GM12891 (cell line): ENCODE results near the gene NRXN3.

ENCODE experiments used
- DNase-seq: peaks from one replicate; pipeline ENCODE4 v3.0.0; 2011; ENCODE audit warnings: low spot score; ENCODE audit not compliant: insufficient read length
- FAIRE-seq: peaks from 2 replicates; lab custom pipeline; 2011; peaks lifted over from hg19 to GRCh38; lab: Jason Lieb, UNC
- PAX5 ChIP-seq: IDR thresholded peaks from 2 replicates; pipeline ENCODE4 v1.6.1; 2011; ENCODE audit warnings: low read length, moderate library complexity, mild to moderate bottlenecking; ENCODE audit not compliant: insufficient read depth, severe bottlenecking
- POLR2A ChIP-seq: IDR thresholded peaks from 2 replicates; pipeline ENCODE4 v1.6.1; 2011; ENCODE audit warnings: low read depth, low read length, control low read depth
- POLR2AphosphoS5 ChIP-seq: IDR thresholded peaks from 2 replicates; pipeline ENCODE4 v1.6.1; 2011; ENCODE audit warnings: low read depth, low read length, control low read depth
- POU2F2 ChIP-seq: IDR thresholded peaks from 2 replicates; pipeline ENCODE4 v1.6.1; 2011; ENCODE audit warnings: low read depth, mild to moderate bottlenecking, control low read depth, low read length, moderate library complexity
- SPI1 ChIP-seq: IDR thresholded peaks from 2 replicates; pipeline ENCODE4 v1.6.1; 2011; ENCODE audit warnings: low read depth, low read length, control low read depth
- TAF1 ChIP-seq: IDR thresholded peaks from 2 replicates; pipeline ENCODE4 v1.6.1; 2011; ENCODE audit warnings: low read depth, low read length, control low read depth

The NRXN3 gene

DNA sequence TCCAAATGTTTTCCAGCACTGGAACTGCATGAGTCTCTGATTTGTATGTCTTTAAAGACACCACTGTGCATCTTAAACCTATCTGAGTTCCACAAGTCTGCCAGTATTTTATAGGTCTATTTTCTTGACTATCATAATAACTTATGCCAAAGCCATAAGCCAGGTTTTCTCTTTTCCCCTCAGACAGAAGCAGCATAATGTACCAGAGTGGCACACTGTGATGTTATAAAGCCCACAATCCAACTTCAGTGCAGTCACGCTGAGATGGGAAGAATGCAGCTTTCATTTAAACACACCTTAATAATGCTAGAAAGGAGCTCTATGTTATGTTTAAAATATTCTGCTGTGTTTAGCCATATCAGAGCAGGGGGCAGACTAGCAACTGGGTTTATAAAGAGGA is 1117.8 kb downstream of the NRXN3 start:
- TF ChIP-seq PAX5, result no peak
- TF ChIP-seq POLR2A, result no peak
- no peak for TF ChIP-seq POLR2AphosphoS5
- TF ChIP-seq POU2F2, result no peak
- no peak for TF ChIP-seq SPI1
- no peak for TF ChIP-seq TAF1
- no peak for DNase-seq
- no peak for FAIRE-seq

DNA sequence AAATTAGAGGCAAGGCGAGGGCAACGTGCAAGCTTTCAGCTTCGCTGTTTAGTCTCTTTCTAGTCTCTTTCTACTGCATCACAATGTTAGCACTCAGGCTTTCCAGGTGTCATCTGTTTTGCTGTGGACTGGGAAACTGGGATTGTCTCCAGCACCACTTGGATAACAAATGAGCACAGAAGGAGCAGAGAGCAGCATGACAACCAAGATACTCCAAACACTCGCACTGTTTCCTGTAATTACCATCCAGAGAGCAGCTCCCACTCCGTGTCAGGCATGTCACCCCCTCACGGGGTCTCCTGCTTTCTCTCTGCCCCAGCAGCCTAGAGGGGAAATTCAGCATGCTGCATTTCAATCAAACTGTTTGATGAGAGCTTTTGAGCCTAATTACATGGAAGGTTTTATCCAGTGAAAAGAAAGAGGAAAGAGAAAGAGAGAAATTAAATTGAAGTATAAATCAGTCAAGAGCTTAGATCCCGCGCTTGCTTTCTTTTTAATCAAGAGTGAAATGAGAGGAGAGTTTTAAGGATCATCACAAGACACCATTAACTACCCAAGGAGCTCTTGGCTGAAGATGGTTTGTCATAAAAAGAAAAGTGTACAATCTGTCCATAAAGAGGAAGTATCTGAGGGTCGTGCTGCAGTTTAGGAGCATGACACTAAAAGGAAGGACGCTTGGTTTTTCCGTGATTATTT is 1123.5 kb downstream of the NRXN3 start:
- DNase-seq (no peak), FAIRE-seq (no peak)
- TF ChIP-seq POU2F2, result no peak
- TF ChIP-seq SPI1, result no peak
- TF ChIP-seq PAX5, result no peak
- TF ChIP-seq TAF1, result no peak
- no peak for TF ChIP-seq POLR2A
- TF ChIP-seq POLR2AphosphoS5, result no peak

DNA sequence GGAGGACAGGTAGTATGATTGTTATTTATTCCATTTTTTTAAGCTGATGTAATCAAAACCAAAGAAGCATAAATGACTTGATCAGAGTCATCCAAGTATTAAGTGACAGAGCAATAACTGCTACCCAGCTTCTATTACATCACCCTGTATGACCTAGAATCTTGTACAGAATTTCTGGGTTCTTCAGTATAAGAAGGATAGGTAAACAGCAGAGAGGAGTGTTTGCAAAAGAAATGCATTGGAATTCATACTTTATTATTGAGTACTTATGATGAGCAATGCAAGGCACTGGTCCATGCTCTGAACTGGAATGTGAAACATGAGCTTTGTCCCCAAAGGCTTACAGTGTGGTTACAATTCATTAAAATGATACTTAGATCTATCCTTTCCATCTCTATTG is 1124.3 kb downstream of the NRXN3 start:
- FAIRE-seq, result no peak
- TF ChIP-seq PAX5 (no peak), TAF1 (no peak), POLR2A (no peak), SPI1 (no peak), POU2F2 (no peak), POLR2AphosphoS5 (no peak)
- no peak for DNase-seq

DNA sequence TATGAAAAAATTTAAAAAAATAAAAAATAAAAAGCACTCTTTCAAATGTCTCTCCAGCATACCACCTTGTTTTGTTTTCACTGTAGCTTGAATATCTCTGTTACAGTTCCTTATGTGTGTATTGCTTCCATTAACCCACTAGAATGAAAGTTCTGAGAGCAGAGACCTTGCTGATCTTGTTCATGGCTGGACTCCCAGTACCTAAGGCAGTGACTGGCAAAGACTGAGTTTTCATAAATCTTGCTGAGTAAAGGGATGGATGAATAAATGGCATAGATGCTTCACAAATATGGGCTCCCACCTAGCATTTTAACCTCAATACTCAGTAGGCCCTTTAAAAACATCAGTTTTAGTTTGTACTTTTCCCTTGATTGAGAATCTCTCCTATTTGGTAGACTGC is 1125.2 kb downstream of the NRXN3 start:
- TF ChIP-seq POLR2AphosphoS5 (no peak), PAX5 (no peak), POU2F2 (no peak), SPI1 (no peak), TAF1 (no peak), POLR2A (no peak)
- DNase-seq, result no peak
- no peak for FAIRE-seq

DNA sequence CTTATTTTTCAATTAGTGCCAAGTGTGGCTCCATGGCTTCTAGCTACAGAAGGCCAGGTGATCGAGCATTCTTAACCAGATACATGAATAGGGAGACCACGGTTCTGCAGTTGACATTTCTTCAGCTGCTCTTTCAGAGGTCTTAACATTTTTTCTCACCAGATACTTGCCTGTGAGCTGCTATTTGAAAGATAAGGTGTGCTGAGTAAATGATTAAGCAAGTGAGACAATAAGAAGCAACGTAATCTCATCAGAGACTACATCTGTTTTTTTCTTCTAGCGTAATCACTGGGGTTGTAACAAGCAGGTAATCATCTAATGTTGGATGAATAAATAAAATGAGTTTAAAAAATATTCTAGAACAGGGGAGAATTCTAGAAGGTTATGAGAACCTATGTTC is 1128.2 kb downstream of the NRXN3 start:
- no peak for FAIRE-seq
- TF ChIP-seq POU2F2 (no peak), PAX5 (no peak), POLR2A (no peak), SPI1 (no peak)
- DNase-seq, result no peak

DNA sequence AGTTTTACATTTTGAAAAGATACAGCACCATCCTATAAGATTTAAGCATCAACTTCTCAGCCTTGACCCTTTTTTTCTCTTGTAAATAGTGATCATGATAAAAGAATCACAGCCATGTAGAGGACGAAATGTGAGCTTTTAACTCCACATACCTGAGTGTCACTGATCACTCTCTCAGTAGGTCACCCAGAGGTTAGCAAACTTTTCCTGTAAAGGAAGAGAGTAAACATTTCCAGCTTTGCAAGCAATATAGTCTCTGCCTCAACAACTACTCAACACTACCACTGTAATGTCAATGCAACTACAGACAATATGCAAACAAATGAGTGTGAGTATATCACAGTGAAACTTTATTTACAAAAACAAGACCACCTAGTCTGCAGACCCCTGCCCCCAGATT is 1129.0 kb downstream of the NRXN3 start:
- DNase-seq (no peak), FAIRE-seq (no peak)
- TF ChIP-seq POU2F2, result no peak
- TF ChIP-seq PAX5, result no peak
- no peak for TF ChIP-seq POLR2A
- no peak for TF ChIP-seq SPI1
- TF ChIP-seq TAF1, result no peak
- TF ChIP-seq POLR2AphosphoS5, result no peak

DNA sequence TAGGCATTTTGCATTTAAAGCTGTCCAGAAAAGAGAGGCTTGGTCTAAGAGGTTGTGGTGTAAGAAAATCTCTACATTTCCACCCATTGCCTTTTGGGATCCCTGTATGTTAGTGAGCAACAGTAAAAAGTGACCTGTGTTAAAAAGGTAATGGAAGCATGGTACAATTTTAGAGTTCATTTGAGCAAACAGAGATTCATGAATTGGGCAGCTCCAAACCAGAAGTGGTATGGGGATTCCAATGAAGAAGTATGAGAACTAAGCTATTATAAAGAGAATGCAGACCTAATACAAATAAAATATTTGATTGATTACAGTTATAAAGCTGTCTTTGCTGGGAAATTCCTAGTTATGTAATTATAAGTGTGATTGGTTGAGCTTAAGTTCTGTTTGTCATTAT is 1134.1 kb downstream of the NRXN3 start:
- no peak for TF ChIP-seq SPI1
- TF ChIP-seq TAF1, result no peak
- no peak for TF ChIP-seq PAX5
- TF ChIP-seq POU2F2, result no peak
- no peak for TF ChIP-seq POLR2AphosphoS5
- no peak for TF ChIP-seq POLR2A
- DNase-seq (no peak), FAIRE-seq (no peak)

DNA sequence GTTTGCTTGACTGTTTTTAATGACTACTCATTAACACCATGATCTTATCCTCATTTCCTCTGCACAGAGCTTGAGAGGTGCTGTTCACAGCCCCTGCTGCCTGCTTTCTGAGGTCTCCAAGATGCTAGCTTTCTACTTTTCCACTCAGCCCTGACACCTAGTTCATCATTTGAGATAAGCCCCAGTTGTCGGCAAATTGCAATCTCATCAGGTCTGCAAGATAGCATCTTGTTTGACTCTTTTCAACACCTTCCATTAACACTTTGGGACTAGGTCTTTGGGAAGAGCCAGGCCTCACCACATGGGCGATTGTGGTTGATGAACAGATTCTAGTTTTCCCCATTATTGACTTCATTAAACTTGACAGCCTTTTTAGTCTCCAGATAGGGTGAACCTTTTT is 1136.4 kb downstream of the NRXN3 start:
- no peak for DNase-seq
- TF ChIP-seq POLR2A, result no peak
- FAIRE-seq, result no peak

DNA sequence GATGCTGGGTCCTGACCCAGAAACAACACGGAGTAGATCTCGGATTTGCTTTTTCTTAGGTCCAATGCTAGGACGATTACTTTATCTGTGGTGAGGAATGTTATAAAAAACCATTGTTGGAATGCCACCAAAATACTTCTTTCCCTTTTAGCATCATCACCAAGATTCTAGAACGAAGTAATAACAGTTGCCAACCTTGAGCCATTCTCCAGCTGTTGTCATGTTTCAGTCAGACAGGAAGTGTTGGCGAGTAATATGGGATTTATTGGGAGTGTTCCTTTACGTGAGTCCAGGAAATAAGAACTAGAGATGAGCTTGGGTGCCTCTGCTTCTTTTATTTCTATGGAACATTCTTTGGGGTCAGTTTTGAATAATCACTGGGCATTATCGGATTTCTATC is 1148.2 kb downstream of the NRXN3 start:
- DNase-seq (no peak), FAIRE-seq (no peak)
- TF ChIP-seq TAF1 (no peak), POLR2AphosphoS5 (no peak), POLR2A (no peak), PAX5 (no peak), SPI1 (no peak), POU2F2 (no peak)

DNA sequence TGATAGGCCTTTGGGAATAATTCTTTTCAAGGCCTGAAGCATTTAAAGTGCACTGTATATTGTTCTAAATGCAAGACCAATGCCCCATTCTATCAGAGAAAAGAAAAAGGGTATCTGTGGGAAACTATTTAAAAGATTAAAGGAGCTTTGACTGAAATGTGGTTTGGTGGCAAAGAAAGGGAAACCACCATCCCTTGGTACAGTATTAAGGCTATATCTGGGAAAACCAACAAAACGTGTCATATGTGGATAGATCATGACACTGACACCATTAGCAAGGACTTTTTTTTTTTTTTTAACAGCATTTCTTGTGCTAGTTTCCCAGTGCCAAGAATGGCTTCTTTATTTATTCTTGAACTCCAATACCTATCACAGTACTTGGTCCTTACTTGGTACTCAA is 1150.4 kb downstream of the NRXN3 start:
- no peak for TF ChIP-seq POU2F2
- DNase-seq, result no peak
- FAIRE-seq, result no peak
